Liver (tissue), 9 donors: ENCODE data around the gene MLLT3. TPM values are rescaled to one million over a fixed set of nuclear protein-coding genes. Genes with fewer than 3 reads are reported as not detected.

Experiments used
- DNase-seq: peaks from one replicate; pipeline ENCODE4 v3.0.0-alpha.2; 2017; ENCODE audit warnings: low spot score
- H3K27ac ChIP-seq, 2 donors: one replicate each; pipeline ENCODE4 v1.7.0; 2013; ENCODE audit warnings: inconsistent platforms in 2 of 2, low read length in 2 of 2, control low read depth in 1 of 2, low read depth in 1 of 2, mild to moderate bottlenecking in 1 of 2
- H3K27me3 ChIP-seq, 4 donors: one replicate each; pipeline versions ENCODE4 v1.6.1 to v1.7.0; 2013; ENCODE audit warnings: low read length in 3 of 4, inconsistent platforms in 1 of 4, mild to moderate bottlenecking in 1 of 4, moderate library complexity in 1 of 4; ENCODE audit not compliant: control insufficient read depth in 4 of 4, insufficient read depth in 4 of 4
- H3K36me3 ChIP-seq, 4 donors: one replicate each; pipeline versions ENCODE4 v1.6.1 to v1.7.0; 2013; ENCODE audit warnings: low read length in 3 of 4, mild to moderate bottlenecking in 3 of 4, low read depth in 1 of 4, moderate library complexity in 1 of 4; ENCODE audit not compliant: control insufficient read depth in 4 of 4, insufficient read depth in 3 of 4
- H3K4me1 ChIP-seq, 4 donors: one replicate each; pipeline versions ENCODE4 v1.6.1 to v1.7.0; 2013; ENCODE audit warnings: low read length in 3 of 4, mild to moderate bottlenecking in 3 of 4, moderate library complexity in 1 of 4; ENCODE audit not compliant: control insufficient read depth in 4 of 4, insufficient read depth in 4 of 4
- H3K4me3 ChIP-seq, 3 donors: one replicate each; pipeline versions ENCODE4 v1.6.1 to v1.7.0; 2013; ENCODE audit warnings: low read length in 3 of 3, control low read depth in 1 of 3, low read depth in 1 of 3, mild to moderate bottlenecking in 1 of 3
- H3K9ac ChIP-seq, 2 donors: one replicate each; pipeline ENCODE4 v1.7.0; 2013; ENCODE audit warnings: low read length in 2 of 2, mild to moderate bottlenecking in 2 of 2, moderate library complexity in 2 of 2, control low read depth in 1 of 2, low read depth in 1 of 2
- H3K9me3 ChIP-seq, 4 donors: one replicate each; pipeline versions ENCODE4 v1.6.1 to v1.7.0; 2013; ENCODE audit warnings: low read length in 3 of 4; ENCODE audit not compliant: control insufficient read depth in 4 of 4
- CTCF ChIP-seq: fragments of 150-350 bp; IDR thresholded peaks from 2 replicates; pipeline ENCODE4 v1.5.1; 2017; ENCODE audit warnings: improper control_type of control experiment, low read depth, low read length; ENCODE audit not compliant: missing input control
- EGR1 ChIP-seq, 2 donors: IDR thresholded peaks; 2 replicates each; pipeline ENCODE4 v1.6.1; 2016 to 2018; ENCODE audit warnings: antibody characterized with exemption in 2 of 2, low read depth in 2 of 2
- FOXA1 ChIP-seq: IDR thresholded peaks from 2 replicates; pipeline ENCODE4 v1.6.1; 2016; ENCODE audit warnings: antibody characterized with exemption
- GABPA ChIP-seq, 2 donors: IDR thresholded peaks in 1 of 2; conservative IDR thresholded peaks in 1 of 2; 2 replicates each; pipeline ENCODE4 v1.6.1; 2016; ENCODE audit warnings: antibody characterized with exemption in 2 of 2, mild to moderate bottlenecking in 1 of 2, moderate library complexity in 1 of 2
- HNF4A ChIP-seq, 2 donors: conservative IDR thresholded peaks; 2 replicates each; pipeline ENCODE4 v1.6.1; 2016; ENCODE audit warnings: antibody characterized with exemption in 2 of 2, mild to moderate bottlenecking in 2 of 2
- HNF4G ChIP-seq: IDR thresholded peaks from 2 replicates; pipeline ENCODE4 v1.6.1; 2016; ENCODE audit warnings: antibody characterized with exemption
- NR2F2 ChIP-seq: IDR thresholded peaks from 2 replicates; pipeline ENCODE4 v1.6.1; 2016; ENCODE audit warnings: antibody characterized with exemption
- RAD21 ChIP-seq, 2 donors: IDR thresholded peaks; 2 replicates each; pipeline ENCODE4 v1.6.1; 2016; ENCODE audit warnings: antibody characterized with exemption in 2 of 2, mild to moderate bottlenecking in 2 of 2
- REST ChIP-seq: IDR thresholded peaks from 2 replicates; pipeline ENCODE4 v1.6.1; 2016; ENCODE audit warnings: antibody characterized with exemption, mild to moderate bottlenecking
- RXRA ChIP-seq, 2 donors: IDR thresholded peaks; 2 replicates each; pipeline ENCODE4 v1.6.1; 2017 to 2018; ENCODE audit warnings: antibody characterized with exemption in 2 of 2, mild to moderate bottlenecking in 1 of 2
- TAF1 ChIP-seq: conservative IDR thresholded peaks from 2 replicates; pipeline ENCODE4 v1.6.1; 2016; ENCODE audit warnings: antibody characterized with exemption, mild to moderate bottlenecking
- YY1 ChIP-seq: IDR thresholded peaks from 2 replicates; pipeline ENCODE4 v1.6.1; 2016; ENCODE audit warnings: antibody characterized with exemption, mild to moderate bottlenecking
- WGBS: extraction: QIAGEN DNeasy Blood & Tissue Kit; methylation state at CpG from one replicate; pipeline ENCODE4 v1.1.7; 2013; 5-methylcytosine and 5-hydroxymethylcytosine counted together
- polyA plus RNA-seq, 2 donors: library from polyadenylated mRNA; stranded (reverse) in 1 of 2; unstranded in 1 of 2; fragments of 200-250 nt in 1 of 2; fragments of >200 nt in 1 of 2; fragmentation: Nextera tagmentation in 1 of 2; extraction: Ambion mirVana in 1 of 2; gene quantifications; one replicate each; pipeline versions ENCODE4 v1.2.1 to v1.2.3, GENCODE V29; 2013 to 2015
- total RNA-seq, 2 donors: library from RNA; depleted of rRNA; stranded (reverse); fragments of >200 nt; gene quantifications; one replicate each; pipeline ENCODE4 v1.2.3, GENCODE V29; 2014
- TF ChIP-seq, protein P1 (sequence below): IDR thresholded peaks from 2 replicates; pipeline ENCODE4 v1.6.1; 2016; ENCODE audit warnings: antibody characterized with exemption
- TF ChIP-seq, protein P2 (sequence below): IDR thresholded peaks from 2 replicates; pipeline ENCODE4 v1.6.1; 2016; ENCODE audit warnings: antibody characterized with exemption
- donor health status: healthy.
- donor health status: healthy.
- donor health status: healthy.
- donor health status: healthy.
- donor health status: healthy.

The MLLT3 gene
- total and polyA plus RNA-seq, 4 donors = 0.79 to 25.5 (median 1.3) TPM

DNA sequence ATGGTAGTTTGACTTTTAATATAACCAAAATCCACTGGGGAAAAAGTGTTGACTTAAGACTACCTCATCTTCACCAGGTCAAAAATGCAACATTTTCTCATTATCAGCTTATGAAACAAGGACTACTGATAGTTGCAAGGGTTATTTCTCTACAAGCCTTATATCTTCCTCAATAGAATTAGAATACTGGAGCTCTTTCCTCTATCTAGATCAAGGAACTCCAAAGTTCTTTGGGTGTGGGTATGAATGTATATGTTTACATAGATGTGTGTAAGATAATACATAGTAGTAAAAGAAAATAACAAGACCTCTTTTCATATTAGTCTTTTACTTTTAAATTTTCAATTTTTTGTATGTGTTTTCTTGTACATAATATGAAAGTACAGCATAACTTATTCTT lies 244.5 kb downstream of the MLLT3 start:
- no peak overlapping the region for H3K4me3 ChIP-seq
- H3K27ac ChIP-seq = no peak overlapping the region
- TF ChIP-seq, protein P1, sequence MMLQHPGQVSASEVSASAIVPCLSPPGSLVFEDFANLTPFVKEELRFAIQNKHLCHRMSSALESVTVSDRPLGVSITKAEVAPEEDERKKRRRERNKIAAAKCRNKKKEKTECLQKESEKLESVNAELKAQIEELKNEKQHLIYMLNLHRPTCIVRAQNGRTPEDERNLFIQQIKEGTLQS = no peak
- no peak for TF ChIP-seq GABPA (IDR thresholded peaks at IDR 0.05 in 1 of 2, conservative IDR thresholded peaks at IDR 0.05 in 1 of 2)
- TF ChIP-seq EGR1 (IDR thresholded peaks at IDR 0.05; ENCODE audit: low read depth in 2 of 2) = no peak
- TF ChIP-seq TAF1 = no peak
- TF ChIP-seq HNF4G = no peak
- TF ChIP-seq NR2F2 = no peak
- H3K27me3 ChIP-seq = no peaks in the 10 kb centered on the region
- peaks cover 0 to 18% (median 3%) of the 10 kb centered on the region in 4 donors for H3K4me1 ChIP-seq
- no peak overlapping the region for H3K9ac ChIP-seq
- no peaks in the 10 kb centered on the region for H3K9me3 ChIP-seq
- H3K36me3 ChIP-seq = no peaks in the 10 kb centered on the region
- no peak for DNase-seq

DNA sequence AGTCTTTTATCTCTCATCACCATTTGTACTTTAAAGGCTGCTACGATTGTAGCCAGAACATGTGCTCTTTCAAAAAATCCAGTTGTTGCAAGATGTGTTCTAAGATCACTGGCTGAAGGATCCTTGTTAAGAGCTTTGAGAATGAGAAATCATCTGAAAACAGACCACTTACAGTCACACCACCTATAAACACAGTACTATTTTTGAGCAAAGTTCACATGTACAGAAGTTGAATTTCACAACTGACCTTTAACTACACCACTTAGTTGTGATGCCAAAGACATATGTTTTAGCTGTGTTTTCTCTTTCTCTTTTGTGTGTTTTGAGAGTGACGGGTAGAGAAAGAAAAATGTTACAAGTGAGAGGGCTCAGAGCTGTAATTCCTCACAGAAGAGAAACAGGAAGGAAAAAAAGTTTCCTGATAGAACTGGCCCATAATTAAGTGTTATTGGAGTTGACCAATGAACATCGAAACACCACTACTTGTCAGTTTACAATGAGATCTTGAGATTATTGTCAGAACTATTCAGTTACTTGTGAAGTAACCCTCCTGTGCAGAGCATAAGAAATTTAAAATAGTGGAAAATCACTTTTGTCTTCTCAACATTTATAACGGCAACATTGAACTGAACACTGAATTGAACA lies 245.4 kb downstream of the MLLT3 start:
- DNase-seq = no peak
- no peak overlapping the region for H3K9ac ChIP-seq
- H3K27me3 ChIP-seq = no peaks in the 10 kb centered on the region
- H3K4me3 ChIP-seq = no peak overlapping the region
- TF ChIP-seq, protein P2, sequence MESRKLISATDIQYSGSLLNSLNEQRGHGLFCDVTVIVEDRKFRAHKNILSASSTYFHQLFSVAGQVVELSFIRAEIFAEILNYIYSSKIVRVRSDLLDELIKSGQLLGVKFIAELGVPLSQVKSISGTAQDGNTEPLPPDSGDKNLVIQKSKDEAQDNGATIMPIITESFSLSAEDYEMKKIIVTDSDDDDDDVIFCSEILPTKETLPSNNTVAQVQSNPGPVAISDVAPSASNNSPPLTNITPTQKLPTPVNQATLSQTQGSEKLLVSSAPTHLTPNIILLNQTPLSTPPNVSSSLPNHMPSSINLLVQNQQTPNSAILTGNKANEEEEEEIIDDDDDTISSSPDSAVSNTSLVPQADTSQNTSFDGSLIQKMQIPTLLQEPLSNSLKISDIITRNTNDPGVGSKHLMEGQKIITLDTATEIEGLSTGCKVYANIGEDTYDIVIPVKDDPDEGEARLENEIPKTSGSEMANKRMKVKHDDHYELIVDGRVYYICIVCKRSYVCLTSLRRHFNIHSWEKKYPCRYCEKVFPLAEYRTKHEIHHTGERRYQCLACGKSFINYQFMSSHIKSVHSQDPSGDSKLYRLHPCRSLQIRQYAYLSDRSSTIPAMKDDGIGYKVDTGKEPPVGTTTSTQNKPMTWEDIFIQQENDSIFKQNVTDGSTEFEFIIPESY = no peak
- WGBS = 59% methylated on average over 4 of the region's 4 CpGs
- peaks cover 0 to 18% (median 3%) of the 10 kb centered on the region in 4 donors for H3K4me1 ChIP-seq
- H3K9me3 ChIP-seq = no peaks in the 10 kb centered on the region
- H3K36me3 ChIP-seq = no peaks in the 10 kb centered on the region
- no peak overlapping the region for H3K27ac ChIP-seq

GRCh38 chr9:20376042-20376441 lies 246.3 kb downstream of the MLLT3 start:
- 83% methylated on average over 4 of the region's 4 CpGs for WGBS
- no peak overlapping the region for H3K4me3 ChIP-seq
- no peak overlapping the region for H3K27ac ChIP-seq
- H3K9me3 ChIP-seq = no peaks in the 10 kb centered on the region
- peaks cover 0 to 18% (median 3%) of the 10 kb centered on the region in 4 donors for H3K4me1 ChIP-seq
- DNase-seq = no peak
- H3K27me3 ChIP-seq = no peaks in the 10 kb centered on the region
- TF ChIP-seq TAF1 (no peak), FOXA1 (no peak), YY1 (no peak), RAD21 (IDR thresholded peaks at IDR 0.05) (no peak), HNF4A (conservative IDR thresholded peaks at IDR 0.05) (no peak), RXRA (IDR thresholded peaks at IDR 0.05) (no peak), HNF4G (no peak), NR2F2 (no peak), GABPA (IDR thresholded peaks at IDR 0.05 in 1 of 2, conservative IDR thresholded peaks at IDR 0.05 in 1 of 2) (no peak), REST (no peak), CTCF (no peak)
- TF ChIP-seq, protein P1 = no peak
- H3K9ac ChIP-seq = no peak overlapping the region
- H3K36me3 ChIP-seq = no peaks in the 10 kb centered on the region
